ENCODE measurements around the gene CFAP73.

CFAP73 gene

DNA sequence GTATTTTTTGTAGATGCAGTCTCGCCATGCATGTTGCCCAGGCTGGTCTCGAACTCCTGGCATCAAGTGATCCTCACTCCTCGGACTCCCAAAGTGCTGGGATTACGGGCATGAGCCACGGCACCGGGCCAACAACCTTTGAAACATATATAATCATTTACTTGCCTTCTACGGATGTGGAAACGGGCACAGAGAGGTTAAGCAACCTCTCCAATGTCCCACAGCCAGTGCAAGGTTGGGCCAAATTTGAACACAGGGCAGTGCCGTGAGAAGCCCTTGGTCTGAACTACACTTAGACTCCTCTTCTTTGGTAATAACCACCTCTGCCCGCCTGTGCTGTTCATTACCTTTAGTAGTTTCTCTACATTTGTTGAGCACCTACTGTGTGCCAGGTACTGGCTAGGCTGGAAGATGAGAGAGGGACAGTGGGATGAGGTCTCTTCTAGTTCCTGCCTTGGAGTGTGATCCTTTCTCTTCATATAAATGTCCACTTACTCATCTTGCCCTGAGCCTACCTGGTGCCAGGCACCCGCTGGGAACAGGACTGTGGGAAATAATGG, 33.6 kb downstream of the CFAP73 start:
- ChIA-PET CTCF (interaction anchor here (1.1 kb wide), 1 partner anchor 9 kb away, joined by 4 read pairs; no protein-coding TSS in a partner anchor), POLR2A (ENCODE audit: low non-redundant PET) (no interaction called here)
- TF ChIP-seq, protein P1, sequence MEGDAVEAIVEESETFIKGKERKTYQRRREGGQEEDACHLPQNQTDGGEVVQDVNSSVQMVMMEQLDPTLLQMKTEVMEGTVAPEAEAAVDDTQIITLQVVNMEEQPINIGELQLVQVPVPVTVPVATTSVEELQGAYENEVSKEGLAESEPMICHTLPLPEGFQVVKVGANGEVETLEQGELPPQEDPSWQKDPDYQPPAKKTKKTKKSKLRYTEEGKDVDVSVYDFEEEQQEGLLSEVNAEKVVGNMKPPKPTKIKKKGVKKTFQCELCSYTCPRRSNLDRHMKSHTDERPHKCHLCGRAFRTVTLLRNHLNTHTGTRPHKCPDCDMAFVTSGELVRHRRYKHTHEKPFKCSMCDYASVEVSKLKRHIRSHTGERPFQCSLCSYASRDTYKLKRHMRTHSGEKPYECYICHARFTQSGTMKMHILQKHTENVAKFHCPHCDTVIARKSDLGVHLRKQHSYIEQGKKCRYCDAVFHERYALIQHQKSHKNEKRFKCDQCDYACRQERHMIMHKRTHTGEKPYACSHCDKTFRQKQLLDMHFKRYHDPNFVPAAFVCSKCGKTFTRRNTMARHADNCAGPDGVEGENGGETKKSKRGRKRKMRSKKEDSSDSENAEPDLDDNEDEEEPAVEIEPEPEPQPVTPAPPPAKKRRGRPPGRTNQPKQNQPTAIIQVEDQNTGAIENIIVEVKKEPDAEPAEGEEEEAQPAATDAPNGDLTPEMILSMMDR (conservative IDR thresholded peaks at IDR 0.05; ENCODE audit: low read depth) = no peak
- peak overlapping the region; percentile 13 for H3K27ac ChIP-seq
- DNase-seq (ENCODE audit: low spot score) = no peak

DNA sequence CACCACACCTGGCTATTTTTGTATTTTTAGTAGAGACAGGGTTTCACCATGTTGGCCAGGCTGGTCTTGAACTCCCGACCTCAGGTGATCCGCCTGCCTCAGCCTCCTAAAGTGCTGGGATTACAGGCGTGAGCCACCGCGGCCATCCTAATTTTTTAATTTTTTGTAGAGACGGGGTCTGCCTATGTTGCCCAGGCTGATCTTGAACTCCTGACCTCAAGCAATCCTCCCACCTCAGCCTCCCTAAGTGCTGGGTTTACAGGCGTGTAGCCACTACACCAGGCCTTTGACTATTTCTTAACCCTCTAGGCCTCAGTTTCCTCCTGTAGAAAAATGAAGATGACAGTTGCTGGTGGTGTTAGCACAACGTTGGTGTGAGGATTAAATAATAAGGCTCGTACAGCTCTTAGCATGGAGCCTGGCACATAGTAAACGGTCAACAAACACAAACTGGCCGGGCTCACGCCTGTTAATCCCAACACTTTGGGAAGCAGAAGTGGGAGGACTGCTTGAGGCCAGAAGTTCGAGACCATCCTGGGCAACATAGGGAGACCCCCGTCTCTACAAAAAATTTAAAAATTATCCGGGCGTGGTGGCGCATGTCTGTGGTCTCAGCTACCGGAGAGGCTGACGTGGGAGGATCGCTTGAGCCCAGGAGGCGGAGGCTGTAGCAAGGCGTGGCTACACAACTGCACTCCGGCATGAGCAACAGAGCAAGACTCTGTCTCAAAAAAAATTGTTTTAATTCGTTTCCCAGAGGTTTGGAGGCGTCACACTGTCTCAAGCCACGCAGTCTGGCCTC, 34.8 kb downstream of the CFAP73 start:
- ChIA-PET CTCF (interaction anchor here (0.6 kb wide), 1 partner anchor 678 kb away, joined by 3 read pairs; no protein-coding TSS in a partner anchor), POLR2A (ENCODE audit: low non-redundant PET) (interaction anchor here (1.0 kb wide), 1 partner anchor 151 kb away, joined by 8 read pairs; no protein-coding TSS in a partner anchor)
- DNase-seq (ENCODE audit: low spot score) = no peak
- TF ChIP-seq, protein P1 (conservative IDR thresholded peaks at IDR 0.05; ENCODE audit: low read depth) = no peak
- peak overlapping the region; percentile 91 for H3K27ac ChIP-seq

DNA sequence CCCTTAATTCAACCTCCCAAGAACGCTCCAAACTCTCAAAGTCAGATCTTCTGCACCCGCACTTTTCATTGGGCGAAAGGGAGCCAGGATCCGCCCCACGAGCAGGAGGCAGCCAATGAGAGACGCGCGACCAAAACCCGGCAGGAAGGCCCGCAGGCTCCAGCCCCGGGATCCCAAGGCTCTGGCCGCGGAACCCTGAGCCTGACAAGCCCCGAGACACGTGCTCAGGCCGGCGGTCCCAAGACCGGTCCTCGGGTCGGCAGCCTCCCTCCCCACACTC, 35.3 kb downstream of the CFAP73 start:
- ChIA-PET POLR2A (ENCODE audit: low non-redundant PET) (interaction anchor here (0.6 to 1.0 kb wide), 2 partner anchors 39 to 150 kb away, joined by 3 to 8 read pairs; no protein-coding TSS in a partner anchor), CTCF (interaction anchor here (0.6 to 2.4 kb wide), 2 partner anchors 10 to 678 kb away, joined by 3 to 8 read pairs; no protein-coding TSS in a partner anchor)
- peak; percentile 95 for DNase-seq (ENCODE audit: low spot score)
- peak overlapping the region; percentile 91 for H3K27ac ChIP-seq
- TF ChIP-seq, protein P1 (conservative IDR thresholded peaks at IDR 0.05; ENCODE audit: low read depth) = no peak

DNA sequence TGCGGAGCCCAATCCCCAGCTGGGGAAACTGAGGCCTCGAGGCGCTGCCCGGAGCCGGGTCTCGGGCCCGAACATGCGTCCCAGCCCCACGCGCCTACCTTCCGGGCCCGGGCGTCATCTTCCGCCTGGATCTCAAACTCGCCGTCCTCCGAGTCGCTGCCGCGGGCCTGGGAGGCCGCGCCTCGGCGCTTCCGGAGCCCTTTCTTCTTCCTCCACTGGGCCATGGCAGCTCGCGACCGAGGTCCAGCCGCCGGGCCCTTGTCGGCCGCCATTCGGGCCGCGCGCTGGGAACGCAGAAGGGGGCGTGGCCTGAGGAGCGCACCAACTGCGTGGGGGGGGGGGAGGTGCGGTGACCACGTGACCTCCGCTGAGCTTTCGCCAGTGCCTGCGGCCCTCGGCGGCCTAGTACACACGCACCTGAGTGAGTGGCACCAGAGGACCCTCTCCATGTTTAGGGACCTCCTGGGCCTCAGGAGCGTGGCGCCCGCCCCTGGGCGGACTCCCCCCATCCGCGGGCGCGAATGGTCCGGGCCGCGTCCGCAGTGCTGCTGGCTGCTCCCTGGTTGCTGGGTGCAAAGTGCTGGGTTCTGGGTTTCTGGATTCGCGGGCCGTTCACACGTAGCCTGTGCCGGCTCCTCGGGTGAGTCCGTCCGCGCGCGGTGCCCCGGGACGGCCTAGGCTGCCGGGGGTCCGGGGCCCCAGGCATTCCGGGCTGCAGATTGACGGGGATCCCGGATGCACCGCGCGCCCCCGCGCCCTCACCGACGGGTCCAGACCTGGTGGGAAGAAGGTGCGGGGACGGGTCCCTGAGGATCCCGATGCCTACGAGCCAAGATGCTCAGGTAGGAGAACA, 35.9 kb downstream of the CFAP73 start, which contains the start of the genes DDX54 and RITA1:
TSS of gene DDX54 (minus strand) at position 299 of the 853 bp plus-strand sequence. CDS start at position 272, 27 bp downstream.
TSS of gene RITA1 (plus strand) at position 542 of the 853 bp plus-strand sequence. CDS start 1,026 bp downstream, outside the sequence.
- peak within 1 kb of the TSS; percentile 91 for H3K27ac ChIP-seq
- peak; percentile 71 for DNase-seq (ENCODE audit: low spot score)
- TF ChIP-seq, protein P1 (conservative IDR thresholded peaks at IDR 0.05; ENCODE audit: low read depth) = no peak
- POLR2A ChIA-PET (ENCODE audit: low non-redundant PET) = interaction anchor here (0.6 to 1.0 kb wide), 3 partner anchors 25 to 150 kb away, joined by 3 to 8 read pairs (median 4); no protein-coding TSS in a partner anchor
- CTCF ChIA-PET = interaction anchor here (2.4 kb wide), 1 partner anchor 11 kb away, joined by 8 read pairs; no protein-coding TSS in a partner anchor

DNA sequence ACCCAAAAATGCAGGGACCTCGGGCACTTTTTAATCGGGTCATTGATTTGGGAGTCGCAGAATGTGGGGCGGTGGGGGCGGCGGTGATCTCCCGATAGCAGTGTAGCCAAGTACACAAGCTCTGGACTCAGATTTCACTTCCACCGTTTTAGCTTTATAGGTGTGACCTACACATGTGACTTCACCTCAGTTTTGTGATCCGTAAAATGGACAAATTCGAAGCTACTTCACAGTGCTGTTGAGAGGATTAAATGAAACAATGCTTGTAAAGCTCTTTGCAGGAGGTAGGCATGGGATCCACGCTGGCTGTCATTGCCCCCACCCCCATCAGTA, 36.5 kb downstream of the CFAP73 start:
- ChIA-PET CTCF (interaction anchor here (0.7 to 2.4 kb wide), 2 partner anchors 12 to 98 kb away, joined by 3 to 8 read pairs; no protein-coding TSS in a partner anchor), POLR2A (ENCODE audit: low non-redundant PET) (interaction anchor here (0.6 kb wide), 1 partner anchor 25 kb away, joined by 4 read pairs; no protein-coding TSS in a partner anchor)
- no peak for DNase-seq (ENCODE audit: low spot score)
- TF ChIP-seq, protein P1 (conservative IDR thresholded peaks at IDR 0.05; ENCODE audit: low read depth) = no peak
- peak overlapping the region; percentile 91 for H3K27ac ChIP-seq
